Endodermal cell (in vitro differentiated cells): ENCODE results near the gene COL4A1. TPM values are rescaled to one million over a fixed set of nuclear protein-coding genes. Genes with fewer than 3 reads are reported as not detected.
A peak's percentile ranks its signal among the peaks of the same experiment; 100 is the strongest.

Experiments
- DNase-seq: peaks from one replicate; pipeline ENCODE4 v3.0.0-alpha.2; 2017
- H3K27ac ChIP-seq: 2 replicates; pipeline ENCODE4 v1.5.1; 2013; ENCODE audit warnings: mild to moderate bottlenecking, low read depth, low read length, moderate library complexity
- H3K27me3 ChIP-seq: 2 replicates; pipeline ENCODE4 v1.6.1; 2013; ENCODE audit warnings: mild to moderate bottlenecking, low read length, moderate library complexity; ENCODE audit not compliant: insufficient read depth, control insufficient read depth, poor library complexity, severe bottlenecking
- H3K36me3 ChIP-seq: 2 replicates; pipeline ENCODE4 v1.7.0; 2013; ENCODE audit warnings: mild to moderate bottlenecking, low read length, moderate library complexity; ENCODE audit not compliant: control insufficient read depth, insufficient read depth
- H3K4me1 ChIP-seq: one replicate; pipeline ENCODE4 v1.7.0; 2013; ENCODE audit warnings: low read length; ENCODE audit not compliant: control insufficient read depth, insufficient read depth
- H3K4me3 ChIP-seq: 2 replicates; pipeline ENCODE4 v1.5.1; 2013; ENCODE audit warnings: mild to moderate bottlenecking, low read length, moderate library complexity
- H3K9ac ChIP-seq: 2 replicates; pipeline ENCODE4 v1.6.1; 2013; ENCODE audit warnings: mild to moderate bottlenecking, low read length, moderate library complexity; ENCODE audit not compliant: poor library complexity, severe bottlenecking; ENCODE audit errors: extremely low read depth
- H3K9me3 ChIP-seq: 2 replicates; pipeline ENCODE4 v1.6.1; 2013; ENCODE audit warnings: mild to moderate bottlenecking, low read length, moderate library complexity; ENCODE audit not compliant: control insufficient read depth
- H3K27ac Mint-ChIP-seq: 2 replicates; pipeline ENCODE4 v1.8.0; 2020; ENCODE audit warnings: mixed read lengths
- H3K27me3 Mint-ChIP-seq: 2 replicates; pipeline ENCODE4 v1.8.0; 2021; ENCODE audit warnings: mild to moderate bottlenecking, mixed read lengths; ENCODE audit not compliant: insufficient read depth
- H3K36me3 Mint-ChIP-seq: 2 replicates; pipeline ENCODE4 v1.8.0; 2020; ENCODE audit warnings: low read depth, mixed read lengths
- H3K4me1 Mint-ChIP-seq: 2 replicates; pipeline ENCODE4 v1.8.0; 2020; ENCODE audit warnings: mixed read lengths
- H3K4me3 Mint-ChIP-seq: 2 replicates; pipeline ENCODE4 v1.8.0; 2020; ENCODE audit warnings: mild to moderate bottlenecking, moderate library complexity, mixed read lengths
- H3K9me3 Mint-ChIP-seq: 2 replicates; pipeline ENCODE4 v1.8.0; 2020; ENCODE audit warnings: mild to moderate bottlenecking, mixed read lengths
- WGBS, 2 experiments: methylation state at CpG; one replicate each; pipeline versions ENCODE4 v1.1.5 to v1.1.7; 2013; ENCODE audit warnings: missing lambda C conversion rate in 2 of 2, mixed read lengths in 1 of 2; ENCODE audit not compliant: insufficient coverage in 1 of 2, insufficient read length in 1 of 2; 5-methylcytosine and 5-hydroxymethylcytosine counted together
- total RNA-seq, 2 donors: library from RNA; stranded (reverse); fragmentation: NEBNext Ultra II Directional in 1 of 2; extraction: Animal tissue kit (Norgen Biotek cat#: 25700) in 1 of 2; gene quantifications; 2 replicates in 1 of 2; 3 replicates in 1 of 2; pipeline ENCODE4 v1.2.1, GENCODE V29; 2021
- TF ChIP-seq, protein P1 (sequence below): fragments of 200-600 bp; sonication (generic); conservative IDR thresholded peaks from 2 replicates; pipeline ENCODE4 v1.5.0; 2021; ENCODE audit warnings: antibody characterized with exemption, mild to moderate bottlenecking

COL4A1 gene
- total RNA-seq, 2 donors from 2014 or later, result 702 to 764 TPM

DNA sequence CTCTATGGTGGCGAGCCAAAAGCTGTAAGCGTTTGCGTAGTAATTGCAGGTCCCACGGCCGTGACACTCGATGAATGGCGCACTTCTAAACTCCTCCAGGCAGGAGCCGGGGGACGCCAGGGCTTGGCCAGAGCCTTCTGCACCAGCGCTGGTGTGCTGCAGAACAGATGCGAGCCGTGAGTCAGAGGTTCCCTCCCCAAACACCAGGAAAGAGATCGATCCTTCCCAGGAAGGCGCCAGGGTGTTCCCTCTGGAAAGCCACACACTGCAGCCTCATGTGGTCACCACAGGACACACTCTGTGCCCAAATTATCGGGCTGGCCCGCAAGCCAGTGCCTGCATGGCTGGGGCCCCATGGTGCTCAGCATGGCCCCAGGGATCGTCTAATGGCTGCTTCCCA, 154.6 kb downstream of the COL4A1 start:
- H3K9ac ChIP-seq, result no peak overlapping the region
- Mint-ChIP-seq H3K4me3 (no peak overlapping the region), H3K27ac (no peak overlapping the region), H3K9me3 (no peaks in the 10 kb centered on the region), H3K27me3 (no peaks in the 10 kb centered on the region), H3K36me3 (peaks cover 82% of the 10 kb centered on the region), H3K4me1 (peaks cover 3% of the 10 kb centered on the region)
- no peak overlapping the region for H3K27ac ChIP-seq
- TF ChIP-seq, protein P1, sequence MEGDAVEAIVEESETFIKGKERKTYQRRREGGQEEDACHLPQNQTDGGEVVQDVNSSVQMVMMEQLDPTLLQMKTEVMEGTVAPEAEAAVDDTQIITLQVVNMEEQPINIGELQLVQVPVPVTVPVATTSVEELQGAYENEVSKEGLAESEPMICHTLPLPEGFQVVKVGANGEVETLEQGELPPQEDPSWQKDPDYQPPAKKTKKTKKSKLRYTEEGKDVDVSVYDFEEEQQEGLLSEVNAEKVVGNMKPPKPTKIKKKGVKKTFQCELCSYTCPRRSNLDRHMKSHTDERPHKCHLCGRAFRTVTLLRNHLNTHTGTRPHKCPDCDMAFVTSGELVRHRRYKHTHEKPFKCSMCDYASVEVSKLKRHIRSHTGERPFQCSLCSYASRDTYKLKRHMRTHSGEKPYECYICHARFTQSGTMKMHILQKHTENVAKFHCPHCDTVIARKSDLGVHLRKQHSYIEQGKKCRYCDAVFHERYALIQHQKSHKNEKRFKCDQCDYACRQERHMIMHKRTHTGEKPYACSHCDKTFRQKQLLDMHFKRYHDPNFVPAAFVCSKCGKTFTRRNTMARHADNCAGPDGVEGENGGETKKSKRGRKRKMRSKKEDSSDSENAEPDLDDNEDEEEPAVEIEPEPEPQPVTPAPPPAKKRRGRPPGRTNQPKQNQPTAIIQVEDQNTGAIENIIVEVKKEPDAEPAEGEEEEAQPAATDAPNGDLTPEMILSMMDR, result no peak
- WGBS, 2 experiments, result 94 to 95% methylated on average over 7 to 17 of the region's 17 CpGs
- H3K27me3 ChIP-seq, result no peaks in the 10 kb centered on the region
- no peaks in the 10 kb centered on the region for H3K4me1 ChIP-seq
- peaks cover 93% of the 10 kb centered on the region for H3K36me3 ChIP-seq
- peak; percentile 47 for DNase-seq
- no peaks in the 10 kb centered on the region for H3K9me3 ChIP-seq
- H3K4me3 ChIP-seq, result no peak overlapping the region

GRCh38 chr13:110151462-110151861, 155.5 kb downstream of the COL4A1 start:
- no peak overlapping the region for H3K4me3 ChIP-seq
- WGBS, 2 experiments, result 97 to 98% methylated on average over 7 to 12 of the region's 12 CpGs

GRCh38 chr13:110150384-110151101, 156.4 kb downstream of the COL4A1 start:
- H3K27ac Mint-ChIP-seq, result no peak overlapping the region
- no peak overlapping the region for H3K4me3 Mint-ChIP-seq
- no peaks in the 10 kb centered on the region for H3K9me3 ChIP-seq
- 93 to 95% methylated on average over 11 to 15 of the region's 15 CpGs for WGBS, 2 experiments
- no peak overlapping the region for H3K4me3 ChIP-seq
- H3K36me3 ChIP-seq, result peaks cover 82% of the 10 kb centered on the region
- H3K4me1 ChIP-seq, result no peaks in the 10 kb centered on the region
- peaks cover 68% of the 10 kb centered on the region for H3K36me3 Mint-ChIP-seq
- peak; percentile 5 for DNase-seq
- H3K4me1 Mint-ChIP-seq, result no peaks in the 10 kb centered on the region
- no peaks in the 10 kb centered on the region for H3K27me3 Mint-ChIP-seq
- H3K27me3 ChIP-seq, result no peaks in the 10 kb centered on the region
- no peaks in the 10 kb centered on the region for H3K9me3 Mint-ChIP-seq
- H3K9ac ChIP-seq, result no peak overlapping the region
- TF ChIP-seq, protein P1, result no peak
- H3K27ac ChIP-seq, result no peak overlapping the region

More at GRCh38 chr13:110151462-110151861, 155.5 kb downstream of the COL4A1 start:
- Mint-ChIP-seq H3K4me1 (no peaks in the 10 kb centered on the region), H3K9me3 (no peaks in the 10 kb centered on the region), H3K27ac (no peak overlapping the region), H3K27me3 (no peaks in the 10 kb centered on the region), H3K36me3 (peaks cover 76% of the 10 kb centered on the region), H3K4me3 (no peak overlapping the region)
- H3K27me3 ChIP-seq, result no peaks in the 10 kb centered on the region
- H3K27ac ChIP-seq, result no peak overlapping the region
- DNase-seq, result peak; percentile 36
- H3K4me1 ChIP-seq, result no peaks in the 10 kb centered on the region
- no peaks in the 10 kb centered on the region for H3K9me3 ChIP-seq
- peaks cover 87% of the 10 kb centered on the region for H3K36me3 ChIP-seq
- H3K9ac ChIP-seq, result no peak overlapping the region
- TF ChIP-seq, protein P1, result no peak
